ENCODE data around the gene TUBB4B. TPM values are rescaled to one million over a fixed set of nuclear protein-coding genes. Genes with fewer than 3 reads are reported as not detected.
A peak's percentile ranks its signal among the peaks of the same experiment; 100 is the strongest.

The TUBB4B gene
- total RNA-seq, 2 experiments from 2014 or later = 417 to 443 TPM

GRCh38 chr9:137233143-137233980 is 7.7 kb upstream of the TUBB4B start:
- no TSS peak for BruUV-seq (replicated peaks)
- Histone ChIP-seq H3K36me3 (ENCODE audit: insufficient read depth, low read length) (no peaks in the 10 kb centered on the region; the same call in 1 of the 2 replicates), H3K4me1 (ENCODE audit: insufficient read depth, low read length, poor library complexity, severe bottlenecking) (peaks cover 41% of the 10 kb centered on the region), H3K9me2 (ENCODE audit: insufficient read depth, low read length) (no peaks in the 10 kb centered on the region), H3K4me2 (ENCODE audit: low read length) (no peak overlapping the region), H2AFZ (ENCODE audit: low read length) (no peak overlapping the region), H3K79me2 (ENCODE audit: insufficient read depth, low read depth, low read length) (0 out of 2 replicates have a peak, but pooled peaks cover 2% of the 10 kb centered on the region), H3K4me3 (ENCODE audit: low read depth, low read length, poor library complexity, severe bottlenecking) (no peak overlapping the region), H4K20me1 (ENCODE audit: insufficient read depth, low read length) (no peaks in the 10 kb centered on the region), H3K27ac (ENCODE audit: low read depth, low read length, poor library complexity, severe bottlenecking) (no peak overlapping the region), H3K9me3 (ENCODE audit: low read length) (no peaks in the 10 kb centered on the region)
- ChIA-PET POLR2A (no interaction called here), CTCF (ENCODE audit: unreplicated experiment) (no interaction called here)
- intact Hi-C loops (cut with micrococcal nuclease; ENCODE audit: unreplicated experiment) = no loop called here
- TF ChIP-seq CTCF (conservative IDR thresholded peaks at IDR 0.05; ENCODE audit: low read length) (no peak), EZH2phosphoT487 (IDR thresholded peaks at IDR 0.05; ENCODE audit: borderline replicate concordance, low read depth, low read length) (no peak)
- no peak for DNase-seq (ENCODE audit: low spot score)

- no TSS peak for BruUV-seq (replicated peaks)
- H2AFZ ChIP-seq (ENCODE audit: low read length) = no peak overlapping the region
- no peak for DNase-seq (ENCODE audit: low spot score)
- no peak overlapping the region for H3K4me3 ChIP-seq (ENCODE audit: low read depth, low read length, poor library complexity, severe bottlenecking)
- no peaks in the 10 kb centered on the region for H3K9me2 ChIP-seq (ENCODE audit: insufficient read depth, low read length)
- POLR2A ChIA-PET = no interaction called here
- peaks cover 49% of the 10 kb centered on the region for H3K4me1 ChIP-seq (ENCODE audit: insufficient read depth, low read length, poor library complexity, severe bottlenecking)
- H3K4me2 ChIP-seq (ENCODE audit: low read length) = peak overlapping the region; percentile 75; the same call in 1 of the 2 replicates
- peaks cover 10% of the 10 kb centered on the region; the same call in 1 of the 2 replicates for H3K79me2 ChIP-seq (ENCODE audit: insufficient read depth, low read depth, low read length)
- intact Hi-C loops (cut with micrococcal nuclease; ENCODE audit: unreplicated experiment) = no loop called here
- no peaks in the 10 kb centered on the region for H3K9me3 ChIP-seq (ENCODE audit: low read length)
- TF ChIP-seq EZH2phosphoT487 (IDR thresholded peaks at IDR 0.05; ENCODE audit: borderline replicate concordance, low read depth, low read length) (no peak), CTCF (conservative IDR thresholded peaks at IDR 0.05; ENCODE audit: low read length) (no peak)
- CTCF ChIA-PET (ENCODE audit: unreplicated experiment) = no interaction called here
- no peak overlapping the region for H3K27ac ChIP-seq (ENCODE audit: low read depth, low read length, poor library complexity, severe bottlenecking)
- no peaks in the 10 kb centered on the region for H4K20me1 ChIP-seq (ENCODE audit: insufficient read depth, low read length)
- no peaks in the 10 kb centered on the region; the same call in 1 of the 2 replicates for H3K36me3 ChIP-seq (ENCODE audit: insufficient read depth, low read length)
Measured at GRCh38 chr9:137234055-137234697, 6.9 kb upstream of the TUBB4B start.

Measured in OCI-LY7 (cell line).